Epithelial cell of esophagus (primary cell): ENCODE measurements around the gene NTN1.
A peak's percentile ranks its signal among the peaks of the same experiment; 100 is the strongest.

Experiments used
- DNase-seq: peaks from one replicate; pipeline ENCODE4 v3.0.0; 2010; ENCODE audit warnings: low read depth
- H3K4me3 ChIP-seq: 2 replicates; pipeline ENCODE4 v1.5.1; 2011; ENCODE audit warnings: mild to moderate bottlenecking, low read length, control low read depth
- TF ChIP-seq, protein P1 (sequence below): IDR thresholded peaks from 2 replicates; pipeline ENCODE4 v1.5.1; 2011; ENCODE audit warnings: low read depth, mild to moderate bottlenecking, low read length, control low read depth, inconsistent platforms; ENCODE audit not compliant: insufficient read depth; ENCODE audit errors: missing control alignments

The NTN1 gene

GRCh38 chr17:9007052-9007714 lies 14.1 kb upstream of the NTN1 start:
- no peak overlapping the region for H3K4me3 ChIP-seq
- DNase-seq = no peak
- TF ChIP-seq, protein P1, sequence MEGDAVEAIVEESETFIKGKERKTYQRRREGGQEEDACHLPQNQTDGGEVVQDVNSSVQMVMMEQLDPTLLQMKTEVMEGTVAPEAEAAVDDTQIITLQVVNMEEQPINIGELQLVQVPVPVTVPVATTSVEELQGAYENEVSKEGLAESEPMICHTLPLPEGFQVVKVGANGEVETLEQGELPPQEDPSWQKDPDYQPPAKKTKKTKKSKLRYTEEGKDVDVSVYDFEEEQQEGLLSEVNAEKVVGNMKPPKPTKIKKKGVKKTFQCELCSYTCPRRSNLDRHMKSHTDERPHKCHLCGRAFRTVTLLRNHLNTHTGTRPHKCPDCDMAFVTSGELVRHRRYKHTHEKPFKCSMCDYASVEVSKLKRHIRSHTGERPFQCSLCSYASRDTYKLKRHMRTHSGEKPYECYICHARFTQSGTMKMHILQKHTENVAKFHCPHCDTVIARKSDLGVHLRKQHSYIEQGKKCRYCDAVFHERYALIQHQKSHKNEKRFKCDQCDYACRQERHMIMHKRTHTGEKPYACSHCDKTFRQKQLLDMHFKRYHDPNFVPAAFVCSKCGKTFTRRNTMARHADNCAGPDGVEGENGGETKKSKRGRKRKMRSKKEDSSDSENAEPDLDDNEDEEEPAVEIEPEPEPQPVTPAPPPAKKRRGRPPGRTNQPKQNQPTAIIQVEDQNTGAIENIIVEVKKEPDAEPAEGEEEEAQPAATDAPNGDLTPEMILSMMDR = no peak

- DNase-seq = no peak
- TF ChIP-seq, protein P1 = no peak
- no peak overlapping the region for H3K4me3 ChIP-seq
Observed at GRCh38 chr17:9009096-9009495, 12.2 kb upstream of the NTN1 start.

GRCh38 chr17:9009737-9010136 lies 11.6 kb upstream of the NTN1 start:
- TF ChIP-seq, protein P1 = no peak

DNA sequence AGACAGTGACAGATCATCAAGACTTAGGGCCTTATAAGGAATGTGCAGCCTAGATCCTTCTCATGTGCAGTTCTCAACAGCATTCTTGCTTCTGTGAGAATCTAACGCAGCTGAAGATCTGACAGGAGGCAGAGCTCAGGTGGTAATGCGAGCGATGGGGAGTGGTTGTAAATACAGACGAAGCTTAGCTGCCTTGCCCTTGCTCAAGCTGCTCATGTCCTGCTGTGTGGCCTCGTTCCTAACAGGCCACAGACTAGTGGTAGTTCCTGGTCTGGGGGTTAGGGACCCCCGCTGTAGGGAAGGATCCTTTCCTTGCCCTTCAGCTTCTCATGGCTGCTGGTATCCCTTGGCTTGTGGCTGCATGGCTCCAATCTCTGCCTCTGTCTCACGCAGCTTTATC lies 10.3 kb upstream of the NTN1 start:
- TF ChIP-seq, protein P1 = no peak
- no peak for DNase-seq

More at GRCh38 chr17:9009737-9010136, 11.6 kb upstream of the NTN1 start:
- peak; percentile 47 for DNase-seq
- no peak overlapping the region for H3K4me3 ChIP-seq

GRCh38 chr17:9016941-9017552 lies 4.3 kb upstream of the NTN1 start:
- TF ChIP-seq, protein P1 = no peak
- no peak overlapping the region for H3K4me3 ChIP-seq
- DNase-seq = no peak

More for the DNA sequence above, 10.3 kb upstream of the NTN1 start:
- H3K4me3 ChIP-seq = no peak overlapping the region

DNA sequence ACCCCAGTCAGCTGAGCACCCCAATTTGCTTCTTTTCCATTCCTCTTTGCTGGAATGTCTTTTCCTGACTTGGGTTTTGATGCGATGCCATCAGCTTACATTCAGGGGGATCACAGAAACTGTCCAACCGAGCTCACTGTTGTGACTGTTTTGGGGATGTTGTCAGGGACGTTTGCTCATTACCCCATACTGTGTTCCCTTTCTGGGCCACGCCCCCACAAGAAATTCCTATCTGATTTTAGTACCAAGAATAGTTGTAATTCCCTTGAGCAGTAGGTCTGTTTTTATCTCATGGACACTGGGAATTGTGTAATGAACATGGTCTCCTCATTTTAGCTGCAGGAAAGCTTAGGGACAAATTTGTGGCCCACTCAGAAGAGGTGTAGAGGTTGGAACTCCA lies 2.6 kb upstream of the NTN1 start:
- no peak overlapping the region for H3K4me3 ChIP-seq
- no peak for DNase-seq
- TF ChIP-seq, protein P1 = no peak
